GM23338 (cell line): ENCODE measurements around the gene OR5H1. TPM values are rescaled to one million over a fixed set of nuclear protein-coding genes. Genes with fewer than 3 reads are reported as not detected.

Experiments used
- ATAC-seq: fragments of 200-7000 bp; cut with Tn5 transposase; 3 replicates; pipeline ENCODE4 v1.9.1; 2020
- DNase-seq: peaks from one replicate; pipeline ENCODE4 v3.0.0-alpha.2; 2015; ENCODE audit warnings: low spot score
- H2AFZ ChIP-seq: fragments of 200-600 bp; sonication (generic); 2 replicates; pipeline ENCODE4 v1.8.0; 2016; ENCODE audit warnings: antibody characterized with exemption, mild to moderate bottlenecking, moderate library complexity
- H3F3A ChIP-seq: fragments of 200-600 bp; sonication (generic); replicated peaks from 2 replicates; pipeline ENCODE4 v1.8.0; 2017; ENCODE audit warnings: antibody characterized with exemption, mixed run types, low read depth
- H3K27ac ChIP-seq: fragments of 200-600 bp; sonication (generic); 2 replicates; pipeline ENCODE4 v1.6.1; 2016; ENCODE audit warnings: low read depth
- H3K27me3 ChIP-seq: fragments of 200-600 bp; sonication (generic); 2 replicates; pipeline ENCODE4 v1.8.0; 2016; ENCODE audit warnings: mild to moderate bottlenecking, mixed run types, moderate library complexity; ENCODE audit not compliant: insufficient read depth
- H3K36me3 ChIP-seq: fragments of 200-600 bp; sonication (generic); 2 replicates; pipeline ENCODE4 v1.8.0; 2016; ENCODE audit warnings: mild to moderate bottlenecking; ENCODE audit not compliant: insufficient read depth
- H3K4me1 ChIP-seq: fragments of 200-600 bp; sonication (generic); 2 replicates; pipeline ENCODE4 v1.8.0; 2016; ENCODE audit warnings: mild to moderate bottlenecking, moderate library complexity; ENCODE audit not compliant: insufficient read depth
- H3K4me2 ChIP-seq: fragments of 200-600 bp; sonication (generic); 2 replicates; pipeline ENCODE4 v1.7.1; 2017; ENCODE audit warnings: mixed run types
- H3K4me3 ChIP-seq: fragments of 200-600 bp; sonication (generic); 2 replicates; pipeline ENCODE4 v1.6.1; 2016; ENCODE audit warnings: mixed run types
- H3K79me2 ChIP-seq: fragments of 200-600 bp; sonication (generic); replicated peaks from 2 replicates; pipeline ENCODE4 v1.8.0; 2017; ENCODE audit warnings: mild to moderate bottlenecking; ENCODE audit not compliant: insufficient read depth
- H3K9me2 ChIP-seq: fragments of 200-600 bp; sonication (generic); 2 replicates; pipeline ENCODE4 v1.8.0; 2017; ENCODE audit not compliant: insufficient read depth
- H4K20me1 ChIP-seq: fragments of 200-600 bp; sonication (generic); replicated peaks from 2 replicates; pipeline ENCODE4 v1.8.0; 2017; ENCODE audit warnings: mild to moderate bottlenecking; ENCODE audit not compliant: insufficient read depth
- H3K27ac Mint-ChIP-seq: 2 replicates; pipeline ENCODE4 v1.8.0; 2020; ENCODE audit warnings: inconsistent platforms, mild to moderate bottlenecking, moderate library complexity, mixed read lengths
- H3K27me3 Mint-ChIP-seq: 3 replicates; pipeline ENCODE4 v1.8.0; 2022; ENCODE audit warnings: low read depth, mild to moderate bottlenecking, moderate library complexity, mixed read lengths, inconsistent platforms; ENCODE audit not compliant: insufficient read depth, poor library complexity
- H3K36me3 Mint-ChIP-seq: 3 replicates; pipeline ENCODE4 v1.8.0; 2021; ENCODE audit warnings: low read depth, mild to moderate bottlenecking, inconsistent platforms, moderate library complexity, mixed read lengths
- H3K4me1 Mint-ChIP-seq: 3 replicates; pipeline ENCODE4 v1.8.0; 2020; ENCODE audit warnings: mild to moderate bottlenecking, inconsistent platforms, mixed read lengths
- H3K4me3 Mint-ChIP-seq: 3 replicates; pipeline ENCODE4 v1.8.0; 2021; ENCODE audit warnings: moderate library complexity, mild to moderate bottlenecking, inconsistent platforms, mixed read lengths
- H3K9me3 Mint-ChIP-seq: 3 replicates; pipeline ENCODE4 v1.8.0; 2020; ENCODE audit warnings: moderate library complexity, mild to moderate bottlenecking, inconsistent platforms, mixed read lengths
- CREB1 ChIP-seq: fragments of 250-450 bp; sonication (Bioruptor Pico); IDR thresholded peaks from 2 replicates; pipeline ENCODE4 v1.5.0; 2020; ENCODE audit warnings: low read depth, mild to moderate bottlenecking, moderate library complexity
- EZH2 ChIP-seq: fragments of 200-600 bp; sonication (generic); IDR thresholded peaks from one replicate; pipeline ENCODE4 v1.8.0; 2017; ENCODE audit warnings: antibody characterized with exemption, mild to moderate bottlenecking, low read depth; ENCODE audit not compliant: unreplicated experiment
- EZH2phosphoT487 ChIP-seq: fragments of 200-600 bp; sonication (generic); IDR thresholded peaks from one replicate; pipeline ENCODE4 v1.8.1; 2018; ENCODE audit warnings: antibody characterized with exemption; ENCODE audit not compliant: unreplicated experiment
- JUNB ChIP-seq: IDR thresholded peaks from one replicate; pipeline ENCODE4 v1.6.1; 2016; ENCODE audit warnings: antibody characterized with exemption; ENCODE audit not compliant: unreplicated experiment
- NANOG ChIP-seq: IDR thresholded peaks from 2 replicates; pipeline ENCODE4 v1.6.1; 2016; ENCODE audit warnings: antibody characterized with exemption, borderline replicate concordance
- POLR2AphosphoS5 ChIP-seq: IDR thresholded peaks from 2 replicates; pipeline ENCODE4 v1.6.1; 2016; ENCODE audit warnings: antibody characterized with exemption, low read depth
- STAT1 ChIP-seq: IDR thresholded peaks from one replicate; pipeline ENCODE4 v1.6.1; 2016; ENCODE audit warnings: antibody characterized with exemption; ENCODE audit not compliant: unreplicated experiment
- ZNF114 ChIP-seq: fragments of 250-450 bp; sonication (Bioruptor Pico); IDR thresholded peaks from 2 replicates; pipeline ENCODE4 v1.5.0; 2020; ENCODE audit warnings: mild to moderate bottlenecking, moderate library complexity
- ZNF331 ChIP-seq: fragments of 250-450 bp; sonication (Bioruptor Pico); IDR thresholded peaks from 2 replicates; pipeline ENCODE4 v1.5.0; 2020; ENCODE audit warnings: low read depth, mild to moderate bottlenecking, moderate library complexity
- polyA plus RNA-seq: library from polyadenylated mRNA; unstranded; fragments of >200 nt; fragmentation: Nextera tagmentation; extraction: Ambion mirVana; gene quantifications from 2 replicates; pipeline ENCODE4 v1.2.1, GENCODE V29; 2016
- total RNA-seq: library from RNA; depleted of rRNA; stranded (reverse); fragments of >200 nt; shearing (Covaris generic); gene quantifications from 2 replicates; pipeline ENCODE4 v1.2.3, GENCODE V29; 2014
- TF ChIP-seq, protein P1 (sequence below): IDR thresholded peaks from 2 replicates; pipeline ENCODE4 v1.6.1; 2016; ENCODE audit warnings: antibody characterized with exemption
- TF ChIP-seq, protein P2 (sequence below), 2 experiments: fragments of 200-600 bp in 1 of 2; sonication (generic) in 1 of 2; conservative IDR thresholded peaks; 2 replicates each; pipeline versions ENCODE4 v1.5.1 to v1.6.1; 2016 to 2017; ENCODE audit warnings: antibody characterized with exemption in 2 of 2, low read depth in 2 of 2, mild to moderate bottlenecking in 2 of 2, moderate library complexity in 1 of 2
- TF ChIP-seq, protein P3 (sequence below): fragments of 250-450 bp; sonication (Bioruptor Pico); IDR thresholded peaks from 2 replicates; pipeline ENCODE4 v1.5.0; 2020; ENCODE audit warnings: mild to moderate bottlenecking, moderate library complexity

The OR5H1 gene
- total and polyA plus RNA-seq, 2 experiments from 2014 or later: not detected

- Mint-ChIP-seq H3K4me1 (peaks cover 9% of the 10 kb centered on the region; the same call in 2 of the 3 replicates), H3K27ac (no peak overlapping the region), H3K9me3 (0 out of 3 replicates have a peak, but pooled peaks cover 2% of the 10 kb centered on the region), H3K36me3 (no peaks in the 10 kb centered on the region), H3K4me3 (no peak overlapping the region), H3K27me3 (no peaks in the 10 kb centered on the region)
- Histone ChIP-seq H3K9me2 (no peaks in the 10 kb centered on the region), H3K27ac (no peak overlapping the region), H3K4me3 (no peak overlapping the region), H4K20me1 (no peaks in the 10 kb centered on the region), H3K4me1 (no peaks in the 10 kb centered on the region; the same call in 1 of the 2 replicates), H2AFZ (no peak overlapping the region), H3K36me3 (no peaks in the 10 kb centered on the region), H3K4me2 (no peak overlapping the region), H3K79me2 (no peaks in the 10 kb centered on the region), H3F3A (no peaks in the 10 kb centered on the region), H3K27me3 (no peaks in the 10 kb centered on the region)
- DNase-seq (no peak), ATAC-seq (no peak)
- no peak for TF ChIP-seq STAT1
- TF ChIP-seq EZH2: no peak
- TF ChIP-seq, protein P1, sequence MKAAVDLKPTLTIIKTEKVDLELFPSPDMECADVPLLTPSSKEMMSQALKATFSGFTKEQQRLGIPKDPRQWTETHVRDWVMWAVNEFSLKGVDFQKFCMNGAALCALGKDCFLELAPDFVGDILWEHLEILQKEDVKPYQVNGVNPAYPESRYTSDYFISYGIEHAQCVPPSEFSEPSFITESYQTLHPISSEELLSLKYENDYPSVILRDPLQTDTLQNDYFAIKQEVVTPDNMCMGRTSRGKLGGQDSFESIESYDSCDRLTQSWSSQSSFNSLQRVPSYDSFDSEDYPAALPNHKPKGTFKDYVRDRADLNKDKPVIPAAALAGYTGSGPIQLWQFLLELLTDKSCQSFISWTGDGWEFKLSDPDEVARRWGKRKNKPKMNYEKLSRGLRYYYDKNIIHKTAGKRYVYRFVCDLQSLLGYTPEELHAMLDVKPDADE: no peak
Observed at GRCh38 chr3:98140531-98140930, 10.0 kb downstream of the OR5H1 start.

- H3K36me3 ChIP-seq: no peaks in the 10 kb centered on the region
- Mint-ChIP-seq H3K27me3 (peaks cover 2% of the 10 kb centered on the region), H3K36me3 (no peaks in the 10 kb centered on the region), H3K9me3 (no peaks in the 10 kb centered on the region), H3K4me1 (no peaks in the 10 kb centered on the region), H3K27ac (no peak within 1 kb of the TSS), H3K4me3 (no peak within 1 kb of the TSS)
- no peaks in the 10 kb centered on the region for H3K79me2 ChIP-seq
- DNase-seq (no peak), ATAC-seq (no peak)
- no peak within 1 kb of the TSS for H3K4me2 ChIP-seq
- H4K20me1 ChIP-seq: no peaks in the 10 kb centered on the region
- H3F3A ChIP-seq: no peaks in the 10 kb centered on the region
- no peak within 1 kb of the TSS for H3K27ac ChIP-seq
- no peaks in the 10 kb centered on the region for H3K4me1 ChIP-seq
- no peak within 1 kb of the TSS for H2AFZ ChIP-seq
- H3K4me3 ChIP-seq: no peak within 1 kb of the TSS
- H3K27me3 ChIP-seq: no peaks in the 10 kb centered on the region
- no peaks in the 10 kb centered on the region for H3K9me2 ChIP-seq
- TF ChIP-seq ZNF331 (CRISPR knock-in tag) (no peak), JUNB (no peak), EZH2phosphoT487 (no peak), POLR2AphosphoS5 (no peak), ZNF114 (CRISPR knock-in tag) (no peak), CREB1 (CRISPR knock-in tag) (no peak), NANOG (no peak)
- TF ChIP-seq, protein P2, sequence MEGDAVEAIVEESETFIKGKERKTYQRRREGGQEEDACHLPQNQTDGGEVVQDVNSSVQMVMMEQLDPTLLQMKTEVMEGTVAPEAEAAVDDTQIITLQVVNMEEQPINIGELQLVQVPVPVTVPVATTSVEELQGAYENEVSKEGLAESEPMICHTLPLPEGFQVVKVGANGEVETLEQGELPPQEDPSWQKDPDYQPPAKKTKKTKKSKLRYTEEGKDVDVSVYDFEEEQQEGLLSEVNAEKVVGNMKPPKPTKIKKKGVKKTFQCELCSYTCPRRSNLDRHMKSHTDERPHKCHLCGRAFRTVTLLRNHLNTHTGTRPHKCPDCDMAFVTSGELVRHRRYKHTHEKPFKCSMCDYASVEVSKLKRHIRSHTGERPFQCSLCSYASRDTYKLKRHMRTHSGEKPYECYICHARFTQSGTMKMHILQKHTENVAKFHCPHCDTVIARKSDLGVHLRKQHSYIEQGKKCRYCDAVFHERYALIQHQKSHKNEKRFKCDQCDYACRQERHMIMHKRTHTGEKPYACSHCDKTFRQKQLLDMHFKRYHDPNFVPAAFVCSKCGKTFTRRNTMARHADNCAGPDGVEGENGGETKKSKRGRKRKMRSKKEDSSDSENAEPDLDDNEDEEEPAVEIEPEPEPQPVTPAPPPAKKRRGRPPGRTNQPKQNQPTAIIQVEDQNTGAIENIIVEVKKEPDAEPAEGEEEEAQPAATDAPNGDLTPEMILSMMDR (conservative IDR thresholded peaks at IDR 0.05; ENCODE audit: low read depth in 2 of 2): no peak
- TF ChIP-seq, protein P3, sequence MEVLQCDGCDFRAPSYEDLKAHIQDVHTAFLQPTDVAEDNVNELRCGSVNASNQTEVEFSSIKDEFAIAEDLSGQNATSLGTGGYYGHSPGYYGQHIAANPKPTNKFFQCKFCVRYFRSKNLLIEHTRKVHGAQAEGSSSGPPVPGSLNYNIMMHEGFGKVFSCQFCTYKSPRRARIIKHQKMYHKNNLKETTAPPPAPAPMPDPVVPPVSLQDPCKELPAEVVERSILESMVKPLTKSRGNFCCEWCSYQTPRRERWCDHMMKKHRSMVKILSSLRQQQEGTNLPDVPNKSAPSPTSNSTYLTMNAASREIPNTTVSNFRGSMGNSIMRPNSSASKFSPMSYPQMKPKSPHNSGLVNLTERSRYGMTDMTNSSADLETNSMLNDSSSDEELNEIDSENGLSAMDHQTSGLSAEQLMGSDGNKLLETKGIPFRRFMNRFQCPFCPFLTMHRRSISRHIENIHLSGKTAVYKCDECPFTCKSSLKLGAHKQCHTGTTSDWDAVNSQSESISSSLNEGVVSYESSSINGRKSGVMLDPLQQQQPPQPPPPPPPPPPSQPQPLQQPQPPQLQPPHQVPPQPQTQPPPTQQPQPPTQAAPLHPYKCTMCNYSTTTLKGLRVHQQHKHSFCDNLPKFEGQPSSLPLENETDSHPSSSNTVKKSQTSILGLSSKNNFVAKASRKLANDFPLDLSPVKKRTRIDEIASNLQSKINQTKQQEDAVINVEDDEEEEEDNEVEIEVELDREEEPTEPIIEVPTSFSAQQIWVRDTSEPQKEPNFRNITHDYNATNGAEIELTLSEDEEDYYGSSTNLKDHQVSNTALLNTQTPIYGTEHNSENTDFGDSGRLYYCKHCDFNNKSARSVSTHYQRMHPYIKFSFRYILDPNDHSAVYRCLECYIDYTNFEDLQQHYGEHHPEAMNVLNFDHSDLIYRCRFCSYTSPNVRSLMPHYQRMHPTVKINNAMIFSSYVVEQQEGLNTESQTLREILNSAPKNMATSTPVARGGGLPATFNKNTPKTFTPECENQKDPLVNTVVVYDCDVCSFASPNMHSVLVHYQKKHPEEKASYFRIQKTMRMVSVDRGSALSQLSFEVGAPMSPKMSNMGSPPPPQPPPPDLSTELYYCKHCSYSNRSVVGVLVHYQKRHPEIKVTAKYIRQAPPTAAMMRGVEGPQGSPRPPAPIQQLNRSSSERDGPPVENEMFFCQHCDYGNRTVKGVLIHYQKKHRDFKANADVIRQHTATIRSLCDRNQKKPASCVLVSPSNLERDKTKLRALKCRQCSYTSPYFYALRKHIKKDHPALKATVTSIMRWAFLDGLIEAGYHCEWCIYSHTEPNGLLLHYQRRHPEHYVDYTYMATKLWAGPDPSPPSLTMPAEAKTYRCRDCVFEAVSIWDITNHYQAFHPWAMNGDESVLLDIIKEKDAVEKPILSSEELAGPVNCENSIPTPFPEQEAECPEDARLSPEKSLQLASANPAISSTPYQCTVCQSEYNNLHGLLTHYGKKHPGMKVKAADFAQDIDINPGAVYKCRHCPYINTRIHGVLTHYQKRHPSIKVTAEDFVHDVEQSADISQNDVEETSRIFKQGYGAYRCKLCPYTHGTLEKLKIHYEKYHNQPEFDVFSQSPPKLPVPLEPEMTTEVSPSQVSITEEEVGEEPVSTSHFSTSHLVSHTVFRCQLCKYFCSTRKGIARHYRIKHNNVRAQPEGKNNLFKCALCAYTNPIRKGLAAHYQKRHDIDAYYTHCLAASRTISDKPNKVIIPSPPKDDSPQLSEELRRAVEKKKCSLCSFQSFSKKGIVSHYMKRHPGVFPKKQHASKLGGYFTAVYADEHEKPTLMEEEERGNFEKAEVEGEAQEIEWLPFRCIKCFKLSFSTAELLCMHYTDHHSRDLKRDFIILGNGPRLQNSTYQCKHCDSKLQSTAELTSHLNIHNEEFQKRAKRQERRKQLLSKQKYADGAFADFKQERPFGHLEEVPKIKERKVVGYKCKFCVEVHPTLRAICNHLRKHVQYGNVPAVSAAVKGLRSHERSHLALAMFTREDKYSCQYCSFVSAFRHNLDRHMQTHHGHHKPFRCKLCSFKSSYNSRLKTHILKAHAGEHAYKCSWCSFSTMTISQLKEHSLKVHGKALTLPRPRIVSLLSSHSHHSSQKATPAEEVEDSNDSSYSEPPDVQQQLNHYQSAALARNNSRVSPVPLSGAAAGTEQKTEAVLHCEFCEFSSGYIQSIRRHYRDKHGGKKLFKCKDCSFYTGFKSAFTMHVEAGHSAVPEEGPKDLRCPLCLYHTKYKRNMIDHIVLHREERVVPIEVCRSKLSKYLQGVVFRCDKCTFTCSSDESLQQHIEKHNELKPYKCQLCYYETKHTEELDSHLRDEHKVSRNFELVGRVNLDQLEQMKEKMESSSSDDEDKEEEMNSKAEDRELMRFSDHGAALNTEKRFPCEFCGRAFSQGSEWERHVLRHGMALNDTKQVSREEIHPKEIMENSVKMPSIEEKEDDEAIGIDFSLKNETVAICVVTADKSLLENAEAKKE (CRISPR knock-in tag): no peak
Observed at GRCh38 chr3:98147179-98147578, 16.7 kb downstream of the OR5H1 start, which contains the start of gene OR5H14. TSS of gene OR5H14 (plus strand) at chr3:98147479. CDS start at chr3:98149386, 1,907 bp downstream.
